G401 (cell line): ENCODE results near the gene REC114. TPM values are rescaled to one million over a fixed set of nuclear protein-coding genes. Genes with fewer than 3 reads are reported as not detected.
"Not testable (repeated sequence)": the region's sequence is repeated elsewhere in the genome, so short reads cannot be mapped to it uniquely, and the experiment has no call there.

Experiments
- DNase-seq: peaks from one replicate; pipeline ENCODE4 v3.0.0-alpha.2; 2015; ENCODE audit warnings: low spot score
- in situ Hi-C: cut with HindIII; loops from 2 replicates; pipeline ENCODE4 v1.10.0; 2016; ENCODE audit warnings: low sequenced_read_pairs, mixed read lengths
- total RNA-seq: library from RNA; depleted of rRNA; stranded (reverse); fragments of >200 nt; shearing (Covaris generic); gene quantifications from 2 replicates; pipeline ENCODE4 v1.2.3, GENCODE V29; 2014

REC114 gene
- total RNA-seq, 1 experiment from 2014 or later = not detected

- in situ Hi-C loops = no loop called here
- DNase-seq = no peak
Observed at GRCh38 chr15:73568564-73569280, 125.8 kb downstream of the REC114 start.

- peak; percentile 22 for DNase-seq
- in situ Hi-C loops = no loop called here
Observed at GRCh38 chr15:73569361-73569760, 126.4 kb downstream of the REC114 start.

- in situ Hi-C loops = no loop called here
- no peak for DNase-seq
Observed at GRCh38 chr15:73570355-73571032, 127.5 kb downstream of the REC114 start.

- no peak for DNase-seq
- in situ Hi-C loops = no loop called here
Observed at GRCh38 chr15:73571346-73571745, 128.4 kb downstream of the REC114 start.

- in situ Hi-C loops = no loop called here
- DNase-seq = no peak
Observed at GRCh38 chr15:73572296-73572695, 129.3 kb downstream of the REC114 start.

GRCh38 chr15:73573037-73573436 is 130.1 kb downstream of the REC114 start:
- DNase-seq = no peak
- in situ Hi-C loops = no loop called here

- in situ Hi-C loops = no loop called here
- DNase-seq = no peak
Observed at GRCh38 chr15:73573572-73573971, 130.6 kb downstream of the REC114 start.

- peak; percentile 78 for DNase-seq
- in situ Hi-C loops = no loop called here
Observed at GRCh38 chr15:73575636-73576247, 132.8 kb downstream of the REC114 start.

- DNase-seq, in situ Hi-C loops: not testable (repeated sequence)
Observed at GRCh38 chr15:73577593-73577992, 134.6 kb downstream of the REC114 start.

GRCh38 chr15:73578026-73578425 is 135.1 kb downstream of the REC114 start:
- DNase-seq = no peak
- in situ Hi-C loops = no loop called here

- in situ Hi-C loops = no loop called here
- no peak for DNase-seq
Observed at GRCh38 chr15:73582851-73583379, 140.0 kb downstream of the REC114 start.

- DNase-seq = no peak
- in situ Hi-C loops = no loop called here
Observed at GRCh38 chr15:73583544-73583943, 140.6 kb downstream of the REC114 start.

GRCh38 chr15:73584699-73585420 is 141.9 kb downstream of the REC114 start:
- in situ Hi-C loops = no loop called here
- DNase-seq = peak; percentile 34

- in situ Hi-C loops = no loop called here
- no peak for DNase-seq
Observed at GRCh38 chr15:73585871-73586654, 143.1 kb downstream of the REC114 start.

GRCh38 chr15:73589766-73590165 is 146.8 kb downstream of the REC114 start:
- DNase-seq = no peak
- in situ Hi-C loops = no loop called here

GRCh38 chr15:73590263-73590662 is 147.3 kb downstream of the REC114 start:
- in situ Hi-C loops = no loop called here

GRCh38 chr15:73593304-73594074 is 150.5 kb downstream of the REC114 start:
- peak; percentile 82 for DNase-seq
- in situ Hi-C loops = no loop called here

More at GRCh38 chr15:73590263-73590662, 147.3 kb downstream of the REC114 start:
- DNase-seq = no peak

- DNase-seq = no peak
- in situ Hi-C loops = no loop called here
Observed at GRCh38 chr15:73594109-73594508, 151.1 kb downstream of the REC114 start.
